Measurements from ENCODE around the gene SLC24A3.

Gene SLC24A3

GRCh38 chr20:19212469-19212815 is at the start of gene SLC24A3:
SLC24A3 (plus strand) TSS chr20:19212642.
- no peak for TF ChIP-seq CSRNP3 (CRISPR knock-in tag; IDR thresholded peaks at IDR 0.05)
- no peak for TF ChIP-seq CSDC2 (CRISPR knock-in tag; IDR thresholded peaks at IDR 0.05)
- no peak for TF ChIP-seq ESRRG (CRISPR knock-in tag; IDR thresholded peaks at IDR 0.05)
- no peak for TF ChIP-seq ZNF565 (CRISPR knock-in tag; conservative IDR thresholded peaks at IDR 0.05; ENCODE audit: low read depth)
- TF ChIP-seq CREB5 (CRISPR knock-in tag; IDR thresholded peaks at IDR 0.05; ENCODE audit: low read depth): no peak
- no peak for TF ChIP-seq SNAI2 (CRISPR knock-in tag; IDR thresholded peaks at IDR 0.05)
- TF ChIP-seq ARNTL (CRISPR knock-in tag; IDR thresholded peaks at IDR 0.05; ENCODE audit: borderline replicate concordance, low read depth): no peak
- no peak for TF ChIP-seq ZFP3 (CRISPR knock-in tag; IDR thresholded peaks at IDR 0.05)
- no peak for TF ChIP-seq ISL1 (CRISPR knock-in tag; IDR thresholded peaks at IDR 0.05)
- TF ChIP-seq OSR1 (CRISPR knock-in tag; IDR thresholded peaks at IDR 0.05): no peak
- TF ChIP-seq ZNF8 (CRISPR knock-in tag; IDR thresholded peaks at IDR 0.05): no peak
- no peak for TF ChIP-seq GLIS3 (CRISPR knock-in tag; IDR thresholded peaks at IDR 0.05)
- no peak for ATAC-seq

GRCh38 chr20:19170148-19170547 is 42.3 kb upstream of the SLC24A3 start:
- ATAC-seq: no peak

GRCh38 chr20:19172637-19173036 is 39.8 kb upstream of the SLC24A3 start:
- no peak for ATAC-seq
- no peak for TF ChIP-seq ARNTL (CRISPR knock-in tag; IDR thresholded peaks at IDR 0.05; ENCODE audit: borderline replicate concordance, low read depth)
- TF ChIP-seq ISL1 (CRISPR knock-in tag; IDR thresholded peaks at IDR 0.05): no peak
- TF ChIP-seq ZNF8 (CRISPR knock-in tag; IDR thresholded peaks at IDR 0.05): no peak
- no peak for TF ChIP-seq ZFP30 (CRISPR knock-in tag; IDR thresholded peaks at IDR 0.05)
- no peak for TF ChIP-seq RARB (CRISPR knock-in tag; IDR thresholded peaks at IDR 0.05)
- TF ChIP-seq ZFP3 (CRISPR knock-in tag; IDR thresholded peaks at IDR 0.05): no peak
- no peak for TF ChIP-seq ESRRG (CRISPR knock-in tag; IDR thresholded peaks at IDR 0.05)
- no peak for TF ChIP-seq GLIS3 (CRISPR knock-in tag; IDR thresholded peaks at IDR 0.05)
- TF ChIP-seq PATZ1 (CRISPR knock-in tag; IDR thresholded peaks at IDR 0.05; ENCODE audit: borderline replicate concordance): no peak
- TF ChIP-seq CSDC2 (CRISPR knock-in tag; IDR thresholded peaks at IDR 0.05): no peak
- no peak for TF ChIP-seq PPARA (CRISPR knock-in tag; IDR thresholded peaks at IDR 0.05; ENCODE audit: borderline replicate concordance)
- TF ChIP-seq, protein P1, sequence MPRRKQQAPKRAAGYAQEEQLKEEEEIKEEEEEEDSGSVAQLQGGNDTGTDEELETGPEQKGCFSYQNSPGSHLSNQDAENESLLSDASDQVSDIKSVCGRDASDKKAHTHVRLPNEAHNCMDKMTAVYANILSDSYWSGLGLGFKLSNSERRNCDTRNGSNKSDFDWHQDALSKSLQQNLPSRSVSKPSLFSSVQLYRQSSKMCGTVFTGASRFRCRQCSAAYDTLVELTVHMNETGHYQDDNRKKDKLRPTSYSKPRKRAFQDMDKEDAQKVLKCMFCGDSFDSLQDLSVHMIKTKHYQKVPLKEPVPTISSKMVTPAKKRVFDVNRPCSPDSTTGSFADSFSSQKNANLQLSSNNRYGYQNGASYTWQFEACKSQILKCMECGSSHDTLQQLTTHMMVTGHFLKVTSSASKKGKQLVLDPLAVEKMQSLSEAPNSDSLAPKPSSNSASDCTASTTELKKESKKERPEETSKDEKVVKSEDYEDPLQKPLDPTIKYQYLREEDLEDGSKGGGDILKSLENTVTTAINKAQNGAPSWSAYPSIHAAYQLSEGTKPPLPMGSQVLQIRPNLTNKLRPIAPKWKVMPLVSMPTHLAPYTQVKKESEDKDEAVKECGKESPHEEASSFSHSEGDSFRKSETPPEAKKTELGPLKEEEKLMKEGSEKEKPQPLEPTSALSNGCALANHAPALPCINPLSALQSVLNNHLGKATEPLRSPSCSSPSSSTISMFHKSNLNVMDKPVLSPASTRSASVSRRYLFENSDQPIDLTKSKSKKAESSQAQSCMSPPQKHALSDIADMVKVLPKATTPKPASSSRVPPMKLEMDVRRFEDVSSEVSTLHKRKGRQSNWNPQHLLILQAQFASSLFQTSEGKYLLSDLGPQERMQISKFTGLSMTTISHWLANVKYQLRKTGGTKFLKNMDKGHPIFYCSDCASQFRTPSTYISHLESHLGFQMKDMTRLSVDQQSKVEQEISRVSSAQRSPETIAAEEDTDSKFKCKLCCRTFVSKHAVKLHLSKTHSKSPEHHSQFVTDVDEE (CRISPR knock-in tag; IDR thresholded peaks at IDR 0.05): no peak

More at GRCh38 chr20:19170148-19170547, 42.3 kb upstream of the SLC24A3 start:
- TF ChIP-seq GLIS3 (CRISPR knock-in tag; IDR thresholded peaks at IDR 0.05) (no peak), ZNF70 (CRISPR knock-in tag; IDR thresholded peaks at IDR 0.05) (no peak), ZNF8 (CRISPR knock-in tag; IDR thresholded peaks at IDR 0.05) (no peak), CSDC2 (CRISPR knock-in tag; IDR thresholded peaks at IDR 0.05) (no peak), SNAI2 (CRISPR knock-in tag; IDR thresholded peaks at IDR 0.05) (no peak)

GRCh38 chr20:19176470-19177052 is 35.9 kb upstream of the SLC24A3 start:
- ATAC-seq: no peak
- TF ChIP-seq ZNF8 (CRISPR knock-in tag; IDR thresholded peaks at IDR 0.05) (no peak), TOX (CRISPR knock-in tag; IDR thresholded peaks at IDR 0.05; ENCODE audit: borderline replicate concordance) (no peak), CREB5 (CRISPR knock-in tag; IDR thresholded peaks at IDR 0.05; ENCODE audit: low read depth) (no peak), CSDC2 (CRISPR knock-in tag; IDR thresholded peaks at IDR 0.05) (no peak), OSR1 (CRISPR knock-in tag; IDR thresholded peaks at IDR 0.05) (no peak)
